GM12875 (cell line): ENCODE data around the gene ARF6.

Experiments used
- H3K4me3 ChIP-seq: one replicate; pipeline ENCODE4 v1.5.1; 2011; ENCODE audit warnings: low read depth, low read length, control low read depth
- TF ChIP-seq, protein P1 (sequence below): IDR thresholded peaks from 2 replicates; pipeline ENCODE4 v1.5.1; 2011; ENCODE audit warnings: low read depth, mild to moderate bottlenecking, control low read depth, inconsistent platforms, low read length, moderate library complexity, borderline replicate concordance; ENCODE audit not compliant: insufficient read depth

The ARF6 gene

DNA sequence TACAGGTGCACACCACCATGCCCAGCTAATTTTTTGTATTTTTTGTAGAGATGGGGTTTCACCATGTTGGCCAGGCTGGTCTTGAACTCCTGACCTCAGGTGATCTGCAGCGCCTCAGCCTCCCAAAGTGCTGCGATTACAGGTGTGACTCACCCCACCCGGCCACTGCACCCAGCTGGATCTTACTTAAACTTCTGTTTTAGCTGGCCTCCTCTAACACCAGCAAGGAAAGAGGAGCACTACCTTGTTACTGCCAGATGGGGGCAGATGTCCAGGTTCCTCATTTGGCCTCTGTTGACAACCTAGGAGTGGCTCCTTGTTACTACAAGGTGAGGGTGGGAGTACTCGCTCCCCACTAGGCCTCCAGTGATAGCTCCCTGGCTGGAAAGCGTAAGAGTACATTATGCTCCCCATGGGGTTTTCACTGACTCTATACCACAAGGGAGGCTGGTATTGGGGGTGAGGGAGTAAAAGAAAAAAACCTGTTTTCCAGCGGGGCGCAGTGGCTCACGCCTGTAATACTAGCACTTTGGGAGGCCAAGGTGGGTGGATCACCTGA, 13.2 kb upstream of the ARF6 start:
- TF ChIP-seq, protein P1, sequence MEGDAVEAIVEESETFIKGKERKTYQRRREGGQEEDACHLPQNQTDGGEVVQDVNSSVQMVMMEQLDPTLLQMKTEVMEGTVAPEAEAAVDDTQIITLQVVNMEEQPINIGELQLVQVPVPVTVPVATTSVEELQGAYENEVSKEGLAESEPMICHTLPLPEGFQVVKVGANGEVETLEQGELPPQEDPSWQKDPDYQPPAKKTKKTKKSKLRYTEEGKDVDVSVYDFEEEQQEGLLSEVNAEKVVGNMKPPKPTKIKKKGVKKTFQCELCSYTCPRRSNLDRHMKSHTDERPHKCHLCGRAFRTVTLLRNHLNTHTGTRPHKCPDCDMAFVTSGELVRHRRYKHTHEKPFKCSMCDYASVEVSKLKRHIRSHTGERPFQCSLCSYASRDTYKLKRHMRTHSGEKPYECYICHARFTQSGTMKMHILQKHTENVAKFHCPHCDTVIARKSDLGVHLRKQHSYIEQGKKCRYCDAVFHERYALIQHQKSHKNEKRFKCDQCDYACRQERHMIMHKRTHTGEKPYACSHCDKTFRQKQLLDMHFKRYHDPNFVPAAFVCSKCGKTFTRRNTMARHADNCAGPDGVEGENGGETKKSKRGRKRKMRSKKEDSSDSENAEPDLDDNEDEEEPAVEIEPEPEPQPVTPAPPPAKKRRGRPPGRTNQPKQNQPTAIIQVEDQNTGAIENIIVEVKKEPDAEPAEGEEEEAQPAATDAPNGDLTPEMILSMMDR, result peak; percentile 81
- no peak overlapping the region for H3K4me3 ChIP-seq

DNA sequence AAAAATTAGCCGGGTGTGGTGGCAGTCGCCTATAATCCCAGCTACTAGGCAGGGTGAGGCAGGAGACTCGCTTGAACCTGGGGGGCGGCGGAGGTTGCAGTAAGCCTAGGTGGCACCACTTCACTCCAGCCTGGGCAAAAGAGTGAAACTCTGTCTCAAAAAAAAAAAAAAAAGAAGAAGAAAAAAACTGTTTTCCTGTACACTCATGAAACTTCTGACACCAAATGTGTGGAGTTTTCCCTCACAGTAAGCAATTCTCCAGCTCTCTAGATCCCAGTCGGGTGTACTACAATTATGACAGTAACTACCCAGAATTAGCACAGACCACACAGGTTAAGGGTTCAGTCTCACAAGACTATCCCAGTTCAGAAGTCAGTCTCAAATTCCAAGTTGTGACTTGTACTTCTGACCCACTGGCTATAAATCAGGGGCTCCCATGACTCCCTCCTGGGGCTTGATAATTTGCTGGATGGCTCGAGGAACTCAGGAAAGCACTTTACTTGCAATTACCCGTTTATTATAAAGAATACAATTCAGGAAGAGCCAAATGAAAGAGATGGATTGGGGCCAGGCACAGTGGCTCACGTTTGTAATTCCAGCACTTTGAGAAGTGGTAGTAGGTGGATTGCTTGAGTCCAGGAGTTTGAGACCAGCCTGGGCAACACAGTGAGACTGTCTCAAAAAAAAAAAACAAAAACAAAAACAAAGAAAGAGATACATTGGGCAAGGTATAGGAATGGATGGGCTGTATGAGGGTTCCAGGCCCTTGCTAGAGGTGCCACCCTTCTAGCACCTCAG, 12.4 kb upstream of the ARF6 start:
- no peak overlapping the region for H3K4me3 ChIP-seq
- TF ChIP-seq, protein P1, result no peak

DNA sequence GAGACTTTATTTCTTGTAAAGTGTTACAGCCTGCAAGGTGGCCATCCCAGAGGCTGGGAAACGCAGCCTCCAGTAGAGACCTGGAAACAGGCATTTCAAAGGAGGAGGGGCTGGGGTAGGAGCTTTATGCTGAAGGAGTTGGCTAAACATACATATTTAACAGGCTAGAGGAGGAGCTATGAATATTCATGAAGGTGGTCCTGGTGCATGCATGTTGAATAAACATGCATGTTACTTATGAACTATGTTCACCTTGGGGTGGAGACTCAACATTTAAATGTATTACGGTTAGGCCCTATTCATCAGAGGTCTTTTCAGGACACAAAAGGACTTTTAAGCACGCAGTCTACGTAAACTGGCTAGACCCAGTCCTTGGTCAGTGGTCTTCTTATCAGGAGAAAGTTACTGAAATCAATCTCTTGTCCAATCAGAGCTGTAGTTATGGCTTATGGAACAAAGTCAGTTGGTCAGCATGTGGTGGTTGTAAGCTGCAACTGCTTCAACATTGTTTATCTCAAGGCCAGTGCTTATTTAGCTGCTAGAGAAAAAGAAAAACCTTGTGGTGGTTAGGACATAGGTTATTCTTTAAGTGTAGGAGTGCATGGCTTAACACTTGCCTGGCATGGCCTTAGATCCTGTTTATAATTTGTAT, 11.4 kb upstream of the ARF6 start:
- TF ChIP-seq, protein P1, result no peak

DNA sequence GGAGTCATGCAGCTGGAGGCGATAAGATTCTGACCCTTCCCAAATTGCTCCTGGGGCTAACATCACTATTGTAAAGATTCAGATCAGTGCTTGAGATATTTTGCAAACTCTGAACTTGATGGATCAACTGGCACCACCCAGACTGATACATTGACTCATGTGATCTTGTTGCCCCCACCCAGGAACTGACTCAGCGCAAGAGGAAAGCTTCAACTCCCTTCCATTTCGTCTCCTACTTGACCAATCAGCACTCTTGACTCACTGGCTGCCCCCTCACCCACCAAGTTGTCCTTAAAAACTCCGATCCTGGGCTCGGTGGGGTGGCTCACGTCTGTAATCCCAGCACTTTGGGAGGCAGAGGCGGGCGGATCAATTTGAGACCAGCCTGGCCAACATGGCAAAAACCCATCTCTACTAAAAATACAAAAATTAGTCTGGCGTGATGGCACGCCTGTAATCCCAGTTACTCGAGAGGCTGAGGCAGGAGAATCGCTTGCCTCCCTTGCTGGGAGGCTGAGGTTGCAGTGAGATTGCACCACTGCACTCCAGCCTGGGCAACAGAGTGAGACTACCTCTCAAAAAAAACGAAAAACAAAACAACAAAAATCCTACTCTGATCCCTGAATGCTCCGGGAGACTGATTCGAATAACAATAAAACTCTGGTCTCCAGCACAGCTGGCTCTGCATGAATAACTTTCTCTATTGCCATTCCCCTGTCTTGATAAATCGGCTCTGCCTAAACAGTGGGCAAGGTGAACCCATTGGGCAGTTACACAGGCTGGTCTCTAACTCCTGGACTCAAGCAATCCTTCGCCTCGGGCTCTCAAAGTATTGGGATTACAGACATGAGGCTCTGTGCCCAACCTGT, 9.8 kb upstream of the ARF6 start:
- no peak overlapping the region for H3K4me3 ChIP-seq

More for the DNA sequence above, 11.4 kb upstream of the ARF6 start:
- H3K4me3 ChIP-seq, result no peak overlapping the region

DNA sequence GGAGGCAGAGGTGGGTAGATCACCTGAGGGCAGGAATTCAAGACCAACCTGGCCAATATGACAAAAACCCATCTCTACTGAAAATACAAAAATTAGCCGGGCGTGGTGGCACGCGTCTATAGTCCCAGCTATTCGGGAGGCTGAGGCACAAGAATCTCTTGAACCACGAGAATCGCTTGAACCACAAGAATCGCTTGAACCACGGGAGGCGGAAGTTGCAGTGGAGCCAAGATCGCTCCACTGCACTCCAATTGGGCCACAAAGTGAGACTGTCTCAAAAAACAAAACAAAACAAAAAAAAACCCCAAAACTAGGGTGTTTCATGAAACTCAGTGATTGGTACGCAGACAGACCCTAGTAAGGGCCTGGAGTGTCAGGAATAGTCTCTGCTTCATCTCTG, 6.4 kb upstream of the ARF6 start:
- TF ChIP-seq, protein P1, result no peak
- H3K4me3 ChIP-seq, result no peak overlapping the region

More for the DNA sequence above, 9.8 kb upstream of the ARF6 start:
- TF ChIP-seq, protein P1, result no peak

DNA sequence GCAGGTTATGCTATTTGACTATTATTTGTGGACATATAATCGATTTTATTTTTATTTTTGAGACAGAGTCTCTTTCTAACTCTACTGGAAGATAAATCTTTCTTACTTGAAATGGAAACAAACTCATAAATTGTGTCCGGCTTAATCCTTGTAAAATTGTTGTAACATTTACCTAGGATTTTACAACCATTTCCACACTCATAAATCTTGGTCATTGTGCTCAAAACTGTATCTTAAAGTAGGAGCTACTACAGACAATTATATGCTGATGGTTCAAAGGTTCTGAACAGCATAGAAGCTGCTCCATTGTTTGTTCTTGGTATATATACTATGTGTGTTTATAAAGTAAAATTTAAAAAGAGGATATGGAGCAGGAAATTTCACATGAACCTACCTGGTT, 4.6 kb upstream of the ARF6 start:
- TF ChIP-seq, protein P1, result no peak
- no peak overlapping the region for H3K4me3 ChIP-seq
